WTC11 (cell line): ENCODE data around the gene GSG1L2. TPM values are rescaled to one million over a fixed set of nuclear protein-coding genes. Genes with fewer than 3 reads are reported as not detected.
"Not testable (repeated sequence)": the region's sequence is repeated elsewhere in the genome, so short reads cannot be mapped to it uniquely, and the experiment has no call there.

Experiments used
- ATAC-seq: fragments of 200-7000 bp; cut with Tn5 transposase; 2 replicates; pipeline ENCODE4 v1.10.0; 2021; ENCODE audit warnings: mild to moderate bottlenecking, moderate library complexity
- CTCF ChIA-PET: fragments of 300-600 bp; sonication (Branson Sonifier 250); formaldehyde crosslinking; loops from one replicate; lab custom pipeline; 2021; ENCODE audit warnings: antibody characterized with exemption; lab: Charles Lee
- POLR2A ChIA-PET: fragments of 350-600 bp; sonication (Branson Sonifier 250); formaldehyde crosslinking; loops from one replicate; lab custom pipeline; 2021; ENCODE audit warnings: antibody characterized with exemption; lab: Charles Lee
- DNase-seq: peaks from one replicate; pipeline ENCODE4 v3.0.0; 2021; ENCODE audit warnings: low spot score
- H3K27ac Mint-ChIP-seq: 2 replicates; pipeline ENCODE4 v1.8.0; 2021; ENCODE audit warnings: mixed read lengths
- H3K27me3 Mint-ChIP-seq: 2 replicates; pipeline ENCODE4 v1.8.0; 2021; ENCODE audit warnings: low read depth, mild to moderate bottlenecking, moderate library complexity, mixed read lengths
- H3K36me3 Mint-ChIP-seq: 2 replicates; pipeline ENCODE4 v1.8.0; 2021; ENCODE audit warnings: mixed read lengths
- H3K4me1 Mint-ChIP-seq: 2 replicates; pipeline ENCODE4 v1.8.0; 2022; ENCODE audit warnings: mixed read lengths
- H3K4me3 Mint-ChIP-seq: 2 replicates; pipeline ENCODE4 v1.8.0; 2021; ENCODE audit warnings: mild to moderate bottlenecking, moderate library complexity, mixed read lengths
- H3K9me3 Mint-ChIP-seq: 2 replicates; pipeline ENCODE4 v1.8.0; 2021; ENCODE audit warnings: mixed read lengths
- ATF1 ChIP-seq: sonication (generic); formaldehyde crosslinking; IDR thresholded peaks from 2 replicates; pipeline ENCODE4 v1.8.1; 2023; ENCODE audit warnings: mild to moderate bottlenecking, moderate library complexity, missing genetic modification reagents
- ETV6 ChIP-seq: sonication (generic); formaldehyde crosslinking; IDR thresholded peaks from 2 replicates; pipeline ENCODE4 v1.8.1; 2022; ENCODE audit warnings: mild to moderate bottlenecking, missing genetic modification reagents
- FOXJ3 ChIP-seq: sonication (generic); formaldehyde crosslinking; IDR thresholded peaks from 2 replicates; pipeline ENCODE4 v1.9.0; 2021; ENCODE audit warnings: missing genetic modification reagents, mild to moderate bottlenecking, borderline replicate concordance
- FOXP1 ChIP-seq: sonication (generic); formaldehyde crosslinking; IDR thresholded peaks from 2 replicates; pipeline ENCODE4 v1.8.0; 2022; ENCODE audit warnings: missing genetic modification reagents, mild to moderate bottlenecking, moderate library complexity, borderline replicate concordance
- GRHL2 ChIP-seq: fragments of 250-450 bp; sonication (Bioruptor Pico); IDR thresholded peaks from 2 replicates; pipeline ENCODE4 v1.8.0; 2022; ENCODE audit warnings: mild to moderate bottlenecking, moderate library complexity; ENCODE audit not compliant: insufficient replicate concordance, severe bottlenecking
- GTF2I ChIP-seq: fragments of 250-450 bp; sonication (Bioruptor Pico); conservative IDR thresholded peaks from 2 replicates; pipeline ENCODE4 v1.4.0; 2021; ENCODE audit warnings: mild to moderate bottlenecking
- HMGA2 ChIP-seq: fragments of 250-450 bp; sonication (Bioruptor Pico); IDR thresholded peaks from 2 replicates; pipeline ENCODE4 v1.4.0; 2021; ENCODE audit warnings: mild to moderate bottlenecking, moderate library complexity
- JUN ChIP-seq: sonication (generic); formaldehyde crosslinking; IDR thresholded peaks from 2 replicates; pipeline ENCODE4 v1.8.0; 2023; ENCODE audit warnings: mild to moderate bottlenecking, missing genetic modification reagents
- NFE2L1 ChIP-seq: sonication (generic); formaldehyde crosslinking; IDR thresholded peaks from 2 replicates; pipeline ENCODE4 v1.8.1; 2023; ENCODE audit warnings: missing genetic modification reagents
- NR1H2 ChIP-seq: sonication (generic); formaldehyde crosslinking; IDR thresholded peaks from 2 replicates; pipeline ENCODE4 v1.9.0; 2021; ENCODE audit warnings: mild to moderate bottlenecking, moderate library complexity, missing genetic modification reagents
- NR2C2 ChIP-seq: sonication (generic); formaldehyde crosslinking; IDR thresholded peaks from 2 replicates; pipeline ENCODE4 v1.8.0; 2022; ENCODE audit warnings: mild to moderate bottlenecking, missing genetic modification reagents
- RELA ChIP-seq: sonication (generic); formaldehyde crosslinking; IDR thresholded peaks from 2 replicates; pipeline ENCODE4 v1.8.1; 2022; ENCODE audit warnings: missing genetic modification reagents, mild to moderate bottlenecking, borderline replicate concordance
- ZNF232 ChIP-seq: sonication (generic); formaldehyde crosslinking; IDR thresholded peaks from 2 replicates; pipeline ENCODE4 v1.8.0; 2022; ENCODE audit warnings: mild to moderate bottlenecking, missing genetic modification reagents
- ZNF671 ChIP-seq: fragments of 250-450 bp; sonication (Bioruptor Pico); IDR thresholded peaks from 2 replicates; pipeline ENCODE4 v1.8.0; 2021; ENCODE audit warnings: mild to moderate bottlenecking
- total RNA-seq: library from RNA; stranded (reverse); gene quantifications from 3 replicates; pipeline ENCODE4 v1.2.3, GENCODE V29; 2021
- TF ChIP-seq, protein P1 (sequence below): sonication (generic); formaldehyde crosslinking; IDR thresholded peaks from 2 replicates; pipeline ENCODE4 v1.8.1; 2023; ENCODE audit warnings: mild to moderate bottlenecking, missing genetic modification reagents, moderate library complexity
- TF ChIP-seq, protein P2 (sequence below): sonication (generic); formaldehyde crosslinking; IDR thresholded peaks from 2 replicates; pipeline ENCODE4 v1.8.1; 2022; ENCODE audit warnings: low read depth, mild to moderate bottlenecking, moderate library complexity, missing genetic modification reagents, borderline replicate concordance
- TF ChIP-seq, protein P3 (sequence below): sonication (generic); formaldehyde crosslinking; IDR thresholded peaks from 2 replicates; pipeline ENCODE4 v1.8.0; 2023; ENCODE audit warnings: missing genetic modification reagents, mild to moderate bottlenecking, borderline replicate concordance
- TF ChIP-seq, protein P4 (sequence below): fragments of 250-450 bp; sonication (Bioruptor Pico); conservative IDR thresholded peaks from 2 replicates; pipeline ENCODE4 v1.9.0; 2021; ENCODE audit warnings: mild to moderate bottlenecking

The GSG1L2 gene
- total RNA-seq, 1 experiment from 2014 or later, result not detected

DNA sequence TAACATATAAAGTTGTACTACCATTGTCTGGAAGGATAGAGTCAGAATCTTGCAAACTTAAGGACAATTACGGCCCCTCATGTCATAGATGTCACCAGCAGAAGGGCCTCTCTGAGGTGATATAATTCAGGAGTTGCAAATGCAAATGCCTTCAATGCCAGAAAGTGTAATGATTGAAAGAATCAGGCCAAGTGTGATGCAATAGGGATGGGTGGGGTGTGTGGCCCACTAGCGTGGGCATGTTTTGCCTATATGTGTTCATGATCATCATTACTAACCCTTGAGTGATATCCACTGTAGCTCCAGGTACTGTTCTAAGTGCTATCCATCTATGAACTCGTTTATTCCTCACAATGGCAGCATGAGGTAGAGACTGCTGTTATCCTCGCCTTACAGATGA lies 31.6 kb downstream of the GSG1L2 start:
- TF ChIP-seq NR2C2, result no peak
- no peak for TF ChIP-seq GTF2I (CRISPR knock-in tag)
- TF ChIP-seq JUN (CRISPR knock-in tag), result no peak
- no peak for TF ChIP-seq RELA
- no peak for TF ChIP-seq NR1H2 (CRISPR knock-in tag)
- TF ChIP-seq NFE2L1, result no peak
- no peak for TF ChIP-seq GRHL2 (CRISPR knock-in tag)
- CTCF ChIA-PET, result interaction anchor here (1.8 kb wide), 1 partner anchor 21 kb away, joined by 7 read pairs; no protein-coding TSS in a partner anchor
- Mint-ChIP-seq H3K4me1 (no peaks in the 10 kb centered on the region), H3K9me3 (no peaks in the 10 kb centered on the region), H3K27me3 (no peaks in the 10 kb centered on the region), H3K27ac (no peak overlapping the region), H3K36me3 (no peaks in the 10 kb centered on the region), H3K4me3 (no peak overlapping the region)
- ATAC-seq (no peak), DNase-seq (no peak)
- POLR2A ChIA-PET, result no interaction called here

DNA sequence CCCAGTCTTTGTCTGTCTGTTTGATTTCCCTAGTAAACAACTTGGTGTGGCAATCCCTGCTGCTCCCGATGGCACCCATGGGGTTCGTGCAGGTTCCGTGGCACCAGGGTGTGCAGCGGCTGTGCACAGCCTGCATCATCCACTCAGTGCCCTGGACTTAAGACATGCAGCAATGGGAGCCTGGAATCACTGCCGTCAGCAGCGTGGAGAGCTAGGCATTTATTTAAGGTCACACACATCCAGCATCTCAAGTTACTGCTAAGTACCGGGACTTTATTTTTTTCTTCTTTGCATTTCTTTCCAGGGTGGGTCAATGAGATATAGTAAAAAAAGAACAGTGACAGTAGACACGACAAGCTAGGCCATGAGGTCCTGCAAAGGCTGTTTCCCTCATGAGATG lies 33.3 kb downstream of the GSG1L2 start:
- Mint-ChIP-seq H3K36me3 (no peaks in the 10 kb centered on the region), H3K27ac (no peak overlapping the region), H3K27me3 (no peaks in the 10 kb centered on the region), H3K4me1 (no peaks in the 10 kb centered on the region), H3K4me3 (no peak overlapping the region), H3K9me3 (no peaks in the 10 kb centered on the region)
- DNase-seq (no peak), ATAC-seq (no peak)
- ChIA-PET CTCF (interaction anchor here (5.2 kb wide), 1 partner anchor 20 kb away, joined by 27 read pairs; no protein-coding TSS in a partner anchor), POLR2A (no interaction called here)
- no peak for TF ChIP-seq ZNF232

DNA sequence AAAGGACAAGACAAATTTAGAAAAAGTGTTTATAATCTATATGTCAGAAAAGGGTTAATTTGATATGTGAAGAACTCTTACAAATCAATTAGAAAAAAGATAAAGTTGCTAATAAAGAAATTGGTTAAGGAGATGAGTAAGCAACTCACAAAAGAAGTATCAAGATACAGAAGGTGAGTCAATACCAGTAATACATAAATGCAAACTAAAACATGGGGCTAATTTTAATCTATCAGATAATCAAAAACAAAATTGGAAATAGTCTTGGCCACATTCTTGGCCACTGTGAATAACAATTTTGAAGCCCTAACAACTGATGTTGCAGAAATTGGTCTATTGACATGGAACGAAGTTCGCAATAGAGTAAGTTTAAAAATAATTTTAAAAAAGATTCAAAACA lies 37.3 kb downstream of the GSG1L2 start:
- Mint-ChIP-seq H3K27ac (no peak overlapping the region), H3K36me3 (no peaks in the 10 kb centered on the region), H3K9me3 (no peaks in the 10 kb centered on the region), H3K4me1 (no peaks in the 10 kb centered on the region), H3K27me3 (no peaks in the 10 kb centered on the region), H3K4me3 (no peak overlapping the region)
- TF ChIP-seq ETV6 (CRISPR knock-in tag), result no peak
- no peak for TF ChIP-seq FOXJ3 (CRISPR knock-in tag)
- no peak for TF ChIP-seq ZNF671
- no peak for TF ChIP-seq NFE2L1
- TF ChIP-seq, protein P1, sequence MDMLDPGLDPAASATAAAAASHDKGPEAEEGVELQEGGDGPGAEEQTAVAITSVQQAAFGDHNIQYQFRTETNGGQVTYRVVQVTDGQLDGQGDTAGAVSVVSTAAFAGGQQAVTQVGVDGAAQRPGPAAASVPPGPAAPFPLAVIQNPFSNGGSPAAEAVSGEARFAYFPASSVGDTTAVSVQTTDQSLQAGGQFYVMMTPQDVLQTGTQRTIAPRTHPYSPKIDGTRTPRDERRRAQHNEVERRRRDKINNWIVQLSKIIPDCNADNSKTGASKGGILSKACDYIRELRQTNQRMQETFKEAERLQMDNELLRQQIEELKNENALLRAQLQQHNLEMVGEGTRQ (CRISPR knock-in tag), result no peak
- TF ChIP-seq, protein P2, sequence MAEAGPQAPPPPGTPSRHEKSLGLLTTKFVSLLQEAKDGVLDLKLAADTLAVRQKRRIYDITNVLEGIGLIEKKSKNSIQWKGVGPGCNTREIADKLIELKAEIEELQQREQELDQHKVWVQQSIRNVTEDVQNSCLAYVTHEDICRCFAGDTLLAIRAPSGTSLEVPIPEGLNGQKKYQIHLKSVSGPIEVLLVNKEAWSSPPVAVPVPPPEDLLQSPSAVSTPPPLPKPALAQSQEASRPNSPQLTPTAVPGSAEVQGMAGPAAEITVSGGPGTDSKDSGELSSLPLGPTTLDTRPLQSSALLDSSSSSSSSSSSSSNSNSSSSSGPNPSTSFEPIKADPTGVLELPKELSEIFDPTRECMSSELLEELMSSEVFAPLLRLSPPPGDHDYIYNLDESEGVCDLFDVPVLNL (CRISPR knock-in tag), result no peak
- TF ChIP-seq JUN (CRISPR knock-in tag), result no peak
- no peak for TF ChIP-seq FOXP1 (CRISPR knock-in tag)
- no peak for DNase-seq
- ChIA-PET POLR2A (no interaction called here), CTCF (interaction anchor here (5.2 kb wide), 1 partner anchor 16 kb away, joined by 27 read pairs; no protein-coding TSS in a partner anchor)
- no peak for ATAC-seq

DNA sequence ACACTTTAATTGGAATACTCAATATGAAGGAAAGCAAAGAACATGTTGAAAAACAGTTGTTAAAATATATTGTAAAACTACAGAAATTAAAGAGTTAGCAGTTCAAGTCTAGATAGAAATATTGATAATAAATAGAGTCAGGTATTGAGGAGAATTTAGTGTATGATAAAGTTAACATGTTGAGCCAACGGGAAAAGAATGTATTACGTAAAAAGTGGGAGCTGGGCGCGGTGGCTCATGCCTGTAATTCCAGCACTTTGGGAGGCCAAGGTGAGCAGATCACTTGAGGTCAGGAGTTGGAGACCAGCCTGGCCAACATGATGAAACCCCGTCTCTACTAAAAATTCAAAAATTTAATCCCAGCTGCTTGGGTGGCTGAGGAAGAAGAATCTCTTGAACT lies 38.4 kb downstream of the GSG1L2 start:
- POLR2A ChIA-PET, H3K27ac Mint-ChIP-seq: not testable (repeated sequence)
- CTCF ChIA-PET, result interaction anchor here (0.6 to 2.3 kb wide), 2 partner anchors 15 to 168 kb away, joined by 3 to 10 read pairs; no protein-coding TSS in a partner anchor

DNA sequence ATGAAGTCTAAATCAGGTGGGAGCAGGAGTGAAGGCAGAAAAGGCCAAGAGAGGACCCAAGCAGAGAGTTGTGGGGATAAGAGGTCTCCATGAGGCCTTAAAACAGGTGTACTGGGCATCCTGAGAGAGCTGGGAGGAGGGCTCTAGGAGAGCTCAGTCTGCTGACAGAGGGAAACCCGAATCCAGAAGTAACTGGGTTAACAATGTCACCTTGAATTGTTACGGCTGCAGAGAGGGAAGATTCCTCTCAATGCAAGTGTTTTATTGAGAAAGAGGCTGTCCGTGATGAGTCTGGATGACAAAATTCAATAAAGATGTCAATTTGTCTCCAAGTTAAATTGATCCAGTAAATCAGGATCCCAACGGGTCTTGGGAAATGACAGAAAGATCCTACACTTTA lies 38.8 kb downstream of the GSG1L2 start:
- CTCF ChIA-PET, result interaction anchor here (2.3 kb wide), 1 partner anchor 14 kb away, joined by 10 read pairs; no protein-coding TSS in a partner anchor
- TF ChIP-seq HMGA2 (CRISPR knock-in tag) (no peak), ATF1 (CRISPR knock-in tag) (no peak)
- TF ChIP-seq, protein P3, sequence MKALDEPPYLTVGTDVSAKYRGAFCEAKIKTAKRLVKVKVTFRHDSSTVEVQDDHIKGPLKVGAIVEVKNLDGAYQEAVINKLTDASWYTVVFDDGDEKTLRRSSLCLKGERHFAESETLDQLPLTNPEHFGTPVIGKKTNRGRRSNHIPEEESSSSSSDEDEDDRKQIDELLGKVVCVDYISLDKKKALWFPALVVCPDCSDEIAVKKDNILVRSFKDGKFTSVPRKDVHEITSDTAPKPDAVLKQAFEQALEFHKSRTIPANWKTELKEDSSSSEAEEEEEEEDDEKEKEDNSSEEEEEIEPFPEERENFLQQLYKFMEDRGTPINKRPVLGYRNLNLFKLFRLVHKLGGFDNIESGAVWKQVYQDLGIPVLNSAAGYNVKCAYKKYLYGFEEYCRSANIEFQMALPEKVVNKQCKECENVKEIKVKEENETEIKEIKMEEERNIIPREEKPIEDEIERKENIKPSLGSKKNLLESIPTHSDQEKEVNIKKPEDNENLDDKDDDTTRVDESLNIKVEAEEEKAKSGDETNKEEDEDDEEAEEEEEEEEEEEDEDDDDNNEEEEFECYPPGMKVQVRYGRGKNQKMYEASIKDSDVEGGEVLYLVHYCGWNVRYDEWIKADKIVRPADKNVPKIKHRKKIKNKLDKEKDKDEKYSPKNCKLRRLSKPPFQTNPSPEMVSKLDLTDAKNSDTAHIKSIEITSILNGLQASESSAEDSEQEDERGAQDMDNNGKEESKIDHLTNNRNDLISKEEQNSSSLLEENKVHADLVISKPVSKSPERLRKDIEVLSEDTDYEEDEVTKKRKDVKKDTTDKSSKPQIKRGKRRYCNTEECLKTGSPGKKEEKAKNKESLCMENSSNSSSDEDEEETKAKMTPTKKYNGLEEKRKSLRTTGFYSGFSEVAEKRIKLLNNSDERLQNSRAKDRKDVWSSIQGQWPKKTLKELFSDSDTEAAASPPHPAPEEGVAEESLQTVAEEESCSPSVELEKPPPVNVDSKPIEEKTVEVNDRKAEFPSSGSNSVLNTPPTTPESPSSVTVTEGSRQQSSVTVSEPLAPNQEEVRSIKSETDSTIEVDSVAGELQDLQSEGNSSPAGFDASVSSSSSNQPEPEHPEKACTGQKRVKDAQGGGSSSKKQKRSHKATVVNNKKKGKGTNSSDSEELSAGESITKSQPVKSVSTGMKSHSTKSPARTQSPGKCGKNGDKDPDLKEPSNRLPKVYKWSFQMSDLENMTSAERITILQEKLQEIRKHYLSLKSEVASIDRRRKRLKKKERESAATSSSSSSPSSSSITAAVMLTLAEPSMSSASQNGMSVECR (CRISPR knock-in tag), result no peak
- TF ChIP-seq, protein P4, sequence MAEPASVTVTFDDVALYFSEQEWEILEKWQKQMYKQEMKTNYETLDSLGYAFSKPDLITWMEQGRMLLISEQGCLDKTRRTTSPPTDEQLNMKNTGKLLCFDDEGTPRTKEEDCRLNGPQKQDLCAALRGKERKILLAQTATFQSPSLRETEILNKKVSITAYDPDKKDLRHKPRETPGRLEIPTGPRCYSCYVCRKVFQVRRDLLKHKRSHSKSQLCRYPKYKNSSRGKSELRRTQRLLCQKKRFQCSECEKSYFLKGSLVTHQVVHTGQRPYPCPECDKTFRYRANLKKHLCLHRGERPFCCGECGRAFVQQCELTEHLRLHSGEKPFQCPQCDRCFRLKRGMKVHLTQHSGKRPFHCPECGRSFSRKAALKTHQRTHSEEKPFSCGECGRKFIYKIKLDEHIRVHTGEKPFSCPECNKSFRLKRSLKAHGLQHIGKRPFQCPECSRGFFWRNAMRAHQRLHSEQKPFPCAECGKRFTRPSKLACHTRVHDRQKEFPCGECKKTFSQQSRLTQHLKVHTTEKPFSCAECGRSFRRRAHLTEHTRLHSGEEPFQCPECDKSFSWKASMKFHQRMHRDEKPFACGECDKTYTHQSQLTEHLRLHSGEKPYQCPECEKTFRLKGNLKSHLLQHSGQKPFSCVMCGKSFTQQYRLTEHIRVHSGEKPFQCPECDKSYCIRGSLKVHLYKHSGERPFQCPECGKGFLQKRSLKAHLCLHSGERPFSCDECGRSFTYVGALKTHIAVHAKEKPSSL (CRISPR knock-in tag), result no peak
- TF ChIP-seq, all 79 proteins: peak for 0
- ATAC-seq (no peak), DNase-seq (no peak)
- no peaks in the 10 kb centered on the region for H3K9me3 Mint-ChIP-seq
- POLR2A ChIA-PET, result no interaction called here
- no peak overlapping the region for H3K4me3 Mint-ChIP-seq
- H3K27me3 Mint-ChIP-seq, result no peaks in the 10 kb centered on the region
- H3K36me3 Mint-ChIP-seq, result no peaks in the 10 kb centered on the region
- H3K4me1 Mint-ChIP-seq, result no peaks in the 10 kb centered on the region
- no peak overlapping the region for H3K27ac Mint-ChIP-seq

More for the DNA sequence above, 38.4 kb downstream of the GSG1L2 start:
- not testable (repeated sequence) for H3K27me3 Mint-ChIP-seq, H3K4me1 Mint-ChIP-seq, DNase-seq, H3K4me3 Mint-ChIP-seq, H3K36me3 Mint-ChIP-seq, ATAC-seq, H3K9me3 Mint-ChIP-seq
